Activated CD8-positive, alpha-beta T cell treated with anti-CD3 and anti-CD28 coated beads, Interleukin-2, amount 10 ng/mL, durations not matched to agents 7 days and 5 days (primary cell): ENCODE measurements around the gene CTU2. TPM values are rescaled to one million over a fixed set of nuclear protein-coding genes. Genes with fewer than 3 reads are reported as not detected.

Source experiments
- ATAC-seq: fragments of 150-1000 bp; cut with Tn5 transposase; one replicate; pipeline ENCODE4 v1.10.0; 2021; ENCODE audit warnings: moderate library complexity
- CTCF ChIA-PET: fragments of 350-600 bp; sonication (Branson Sonifier 250); formaldehyde crosslinking; loops from one replicate; lab custom pipeline; 2021; ENCODE audit warnings: antibody characterized with exemption; lab: Charles Lee
- POLR2A ChIA-PET: fragments of 350-600 bp; sonication (Branson Sonifier 250); formaldehyde crosslinking; loops from one replicate; lab custom pipeline; 2021; ENCODE audit warnings: antibody characterized with exemption; lab: Charles Lee
- DNase-seq: peaks from one replicate; pipeline ENCODE4 v3.0.0-alpha.2; 2020
- H3K27ac Mint-ChIP-seq: one replicate; pipeline ENCODE4 v1.8.0; 2021; ENCODE audit warnings: mild to moderate bottlenecking, mixed read lengths
- H3K27me3 Mint-ChIP-seq: one replicate; pipeline ENCODE4 v1.8.0; 2021; ENCODE audit warnings: low read depth, mixed read lengths
- H3K36me3 Mint-ChIP-seq: one replicate; pipeline ENCODE4 v1.8.0; 2021; ENCODE audit warnings: low read depth, mixed read lengths
- H3K4me1 Mint-ChIP-seq: one replicate; pipeline ENCODE4 v1.8.0; 2021; ENCODE audit warnings: low read depth, mixed read lengths
- H3K4me3 Mint-ChIP-seq: one replicate; pipeline ENCODE4 v1.8.0; 2021; ENCODE audit warnings: mild to moderate bottlenecking, mixed read lengths
- H3K9me3 Mint-ChIP-seq: one replicate; pipeline ENCODE4 v1.8.0; 2022; ENCODE audit warnings: mixed read lengths; ENCODE audit not compliant: insufficient read depth
- total RNA-seq, 2 experiments: library from RNA; stranded (reverse); gene quantifications; one replicate each; pipeline ENCODE4 v1.2.3, GENCODE V29; 2021

The CTU2 gene
- total RNA-seq, 2 experiments from 2014 or later = 27.5 to 29.2 TPM

- H3K4me3 Mint-ChIP-seq = no peak overlapping the region
- H3K27me3 Mint-ChIP-seq = no peaks in the 10 kb centered on the region
- ATAC-seq (peak; percentile 53), DNase-seq (peak; percentile 74)
- H3K4me1 Mint-ChIP-seq = peaks cover 32% of the 10 kb centered on the region
- H3K27ac Mint-ChIP-seq = no peak overlapping the region
- CTCF ChIA-PET = interaction anchor here (0.5 to 2.1 kb wide), 18 partner anchors 10 to 467 kb away, joined by 3 to 13 read pairs (median 3); partner anchors contain the start of gene PIEZO1
- H3K9me3 Mint-ChIP-seq = no peaks in the 10 kb centered on the region
- peaks cover 9% of the 10 kb centered on the region for H3K36me3 Mint-ChIP-seq
- POLR2A ChIA-PET = no interaction called here
Measured at GRCh38 chr16:88743693-88744576, 37.6 kb downstream of the CTU2 start.

DNA sequence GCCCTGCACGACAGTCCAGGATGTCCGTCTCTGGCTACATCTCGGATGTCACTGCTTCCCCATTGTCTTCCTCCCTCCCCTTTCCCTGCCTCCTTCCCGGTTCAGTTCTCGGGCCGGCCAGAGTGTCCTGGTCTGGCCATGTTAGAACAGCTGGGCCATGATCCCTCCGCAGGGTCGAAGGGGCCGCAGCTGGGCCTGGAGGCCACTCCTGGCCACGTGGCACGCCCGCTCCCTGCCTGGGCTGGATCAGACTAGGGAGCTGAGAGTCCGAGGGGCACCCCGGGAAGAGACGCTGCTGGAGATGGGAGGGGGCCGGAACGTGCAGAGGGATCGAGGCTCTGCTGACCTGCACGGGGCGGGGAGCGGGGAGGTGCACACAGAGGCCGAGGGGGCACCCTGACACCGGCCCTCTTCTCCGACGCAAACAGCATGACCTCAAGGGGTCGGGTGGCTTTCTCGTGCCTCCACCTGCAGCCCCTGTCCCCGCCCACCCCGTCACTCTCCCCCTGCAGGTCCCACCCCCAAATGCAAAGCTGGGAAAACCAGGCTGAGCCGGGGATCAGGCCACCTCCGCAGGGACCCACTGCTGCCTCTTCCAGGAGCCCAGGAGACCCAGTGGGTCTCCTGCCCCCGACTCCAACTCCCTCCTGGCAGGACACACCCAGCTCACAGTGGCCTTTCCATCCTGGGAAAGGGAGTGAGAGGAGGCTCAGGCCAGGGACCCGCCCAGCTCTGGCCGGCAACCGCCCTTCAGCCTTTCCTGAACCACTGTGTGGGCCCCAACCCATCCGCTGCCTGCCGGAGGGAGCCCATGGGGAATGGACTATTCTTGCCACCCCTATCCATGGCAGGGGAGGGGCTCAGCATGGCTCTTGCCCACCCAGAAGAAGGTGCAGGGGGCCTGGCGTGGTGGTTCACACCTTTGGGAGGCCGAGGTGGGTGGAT is 38.5 kb downstream of the CTU2 start:
- no peaks in the 10 kb centered on the region for H3K9me3 Mint-ChIP-seq
- POLR2A ChIA-PET = interaction anchor here (0.6 to 1.1 kb wide), 3 partner anchors 9 to 18 kb away, joined by 3 read pairs; no protein-coding TSS in a partner anchor
- ATAC-seq = no peak
- peak overlapping the region; percentile 93 for H3K27ac Mint-ChIP-seq
- CTCF ChIA-PET = interaction anchor here (1.0 to 2.2 kb wide), 4 partner anchors 36 to 113 kb away, joined by 3 to 6 read pairs (median 5); partner anchors contain the start of genes APRT, GALNS and TRAPPC2L
- no peaks in the 10 kb centered on the region for H3K27me3 Mint-ChIP-seq
- peak overlapping the region; percentile 58 for H3K4me3 Mint-ChIP-seq
- peaks cover 9% of the 10 kb centered on the region for H3K36me3 Mint-ChIP-seq
- no peak for DNase-seq
- peaks cover 32% of the 10 kb centered on the region for H3K4me1 Mint-ChIP-seq

DNA sequence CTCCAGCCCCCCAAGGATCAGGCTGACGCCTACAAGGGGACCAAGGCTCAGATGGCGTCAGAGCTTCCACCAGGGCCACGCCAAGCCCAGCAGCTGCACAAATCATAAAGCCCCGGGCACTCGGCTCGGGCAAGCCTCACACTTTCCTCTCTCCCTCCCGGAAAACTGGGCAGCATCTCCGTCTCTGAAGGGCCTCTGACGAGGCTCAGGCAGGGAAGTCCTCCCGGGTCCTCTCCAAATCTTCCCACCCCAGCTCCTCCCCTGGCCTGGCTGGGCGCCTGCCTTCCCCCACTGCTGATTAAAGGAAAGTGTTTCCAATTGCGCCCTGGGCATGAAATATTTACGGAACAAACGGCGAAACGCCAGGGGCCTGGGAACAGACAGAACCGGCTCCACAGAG is 40.2 kb downstream of the CTU2 start:
- peaks cover 32% of the 10 kb centered on the region for H3K4me1 Mint-ChIP-seq
- no peaks in the 10 kb centered on the region for H3K9me3 Mint-ChIP-seq
- no peaks in the 10 kb centered on the region for H3K27me3 Mint-ChIP-seq
- H3K36me3 Mint-ChIP-seq = peaks cover 7% of the 10 kb centered on the region
- no peak for ATAC-seq
- no peak overlapping the region for H3K4me3 Mint-ChIP-seq
- POLR2A ChIA-PET = interaction anchor here (0.8 kb wide), 1 partner anchor 20 kb away, joined by 3 read pairs; no protein-coding TSS in a partner anchor
- DNase-seq = no peak
- peak overlapping the region; percentile 93 for H3K27ac Mint-ChIP-seq
- CTCF ChIA-PET = interaction anchor here (1.1 to 2.2 kb wide), 3 partner anchors 10 to 41 kb away, joined by 3 to 9 read pairs (median 6); no protein-coding TSS in a partner anchor

DNA sequence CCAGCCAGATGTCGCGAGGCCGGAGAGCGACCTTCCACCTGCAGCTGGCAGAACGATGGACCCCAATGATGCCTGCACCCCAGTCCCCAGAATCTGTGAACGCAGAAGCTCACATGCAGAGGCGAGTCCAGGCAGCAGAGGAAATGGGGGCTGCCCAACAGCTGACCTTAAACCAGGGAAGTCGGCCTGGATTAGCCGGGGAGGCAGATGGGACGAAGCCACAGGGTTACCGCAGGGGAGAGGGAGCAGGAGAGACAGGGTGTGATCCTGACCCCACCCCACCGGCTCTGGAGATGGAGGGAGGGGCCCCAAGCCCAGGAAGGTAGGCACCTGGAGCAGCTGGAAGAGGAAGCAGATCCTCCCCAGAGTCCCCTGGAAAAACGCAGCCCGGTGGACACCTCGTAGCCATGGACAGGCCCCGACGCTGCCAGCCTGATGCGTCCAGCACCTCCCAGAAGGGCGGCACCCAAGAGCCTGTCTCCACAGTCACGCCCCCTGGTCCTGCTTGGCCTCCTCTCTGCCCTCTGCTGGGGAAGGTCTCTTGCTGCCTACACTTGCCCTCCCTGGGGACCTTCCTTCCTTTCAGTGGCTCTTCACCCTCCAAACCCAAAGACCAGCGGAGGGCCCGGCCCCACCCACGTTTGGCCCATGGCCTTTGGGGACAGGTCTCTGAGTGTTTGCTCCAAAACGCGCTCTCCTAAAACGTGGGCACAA is 41.4 kb downstream of the CTU2 start:
- ATAC-seq (peak; percentile 27), DNase-seq (peak; percentile 55)
- H3K36me3 Mint-ChIP-seq = peaks cover 9% of the 10 kb centered on the region
- no peaks in the 10 kb centered on the region for H3K27me3 Mint-ChIP-seq
- peaks cover 32% of the 10 kb centered on the region for H3K4me1 Mint-ChIP-seq
- no peak overlapping the region for H3K27ac Mint-ChIP-seq
- no peak overlapping the region for H3K4me3 Mint-ChIP-seq
- ChIA-PET CTCF (interaction anchor here (0.7 to 1.9 kb wide), 3 partner anchors 13 to 187 kb away, joined by 3 to 7 read pairs (median 3); no protein-coding TSS in a partner anchor), POLR2A (interaction anchor here (0.8 kb wide), 1 partner anchor 19 kb away, joined by 3 read pairs; no protein-coding TSS in a partner anchor)
- no peaks in the 10 kb centered on the region for H3K9me3 Mint-ChIP-seq

- POLR2A ChIA-PET = no interaction called here
Measured at GRCh38 chr16:88748364-88748763, 42.1 kb downstream of the CTU2 start.

GRCh38 chr16:88749358-88749757 is 43.1 kb downstream of the CTU2 start:
- CTCF ChIA-PET = interaction anchor here (1.9 kb wide), 1 partner anchor 31 kb away, joined by 7 read pairs; no protein-coding TSS in a partner anchor

More at GRCh38 chr16:88748364-88748763, 42.1 kb downstream of the CTU2 start:
- Mint-ChIP-seq H3K4me1 (peaks cover 29% of the 10 kb centered on the region), H3K27ac (no peak overlapping the region), H3K9me3 (no peaks in the 10 kb centered on the region), H3K36me3 (peaks cover 9% of the 10 kb centered on the region), H3K27me3 (no peaks in the 10 kb centered on the region), H3K4me3 (no peak overlapping the region)
- ATAC-seq = no peak
- CTCF ChIA-PET = interaction anchor here (1.0 to 1.9 kb wide), 2 partner anchors 12 to 32 kb away, joined by 3 to 7 read pairs; no protein-coding TSS in a partner anchor
- no peak for DNase-seq

GRCh38 chr16:88750854-88751253 is 44.6 kb downstream of the CTU2 start:
- no peak for ATAC-seq
- no peak overlapping the region for H3K27ac Mint-ChIP-seq
- no peak for DNase-seq
- no peak overlapping the region for H3K4me3 Mint-ChIP-seq
- peaks cover 14% of the 10 kb centered on the region for H3K4me1 Mint-ChIP-seq
- ChIA-PET POLR2A (no interaction called here), CTCF (no interaction called here)
- H3K27me3 Mint-ChIP-seq = no peaks in the 10 kb centered on the region
- peaks cover 9% of the 10 kb centered on the region for H3K36me3 Mint-ChIP-seq
- no peaks in the 10 kb centered on the region for H3K9me3 Mint-ChIP-seq

More at GRCh38 chr16:88749358-88749757, 43.1 kb downstream of the CTU2 start:
- Mint-ChIP-seq H3K9me3 (no peaks in the 10 kb centered on the region), H3K4me1 (peaks cover 22% of the 10 kb centered on the region), H3K27me3 (no peaks in the 10 kb centered on the region), H3K27ac (no peak overlapping the region), H3K36me3 (peaks cover 9% of the 10 kb centered on the region), H3K4me3 (no peak overlapping the region)
- DNase-seq = no peak
- no peak for ATAC-seq
- POLR2A ChIA-PET = no interaction called here

GRCh38 chr16:88752386-88753002 is 46.2 kb downstream of the CTU2 start:
- Mint-ChIP-seq H3K36me3 (peaks cover 7% of the 10 kb centered on the region), H3K4me3 (no peak overlapping the region), H3K27ac (no peak overlapping the region), H3K4me1 (peaks cover 6% of the 10 kb centered on the region), H3K9me3 (no peaks in the 10 kb centered on the region), H3K27me3 (no peaks in the 10 kb centered on the region)
- POLR2A ChIA-PET = no interaction called here
- DNase-seq = no peak
- ATAC-seq = no peak
- CTCF ChIA-PET = no interaction called here

DNA sequence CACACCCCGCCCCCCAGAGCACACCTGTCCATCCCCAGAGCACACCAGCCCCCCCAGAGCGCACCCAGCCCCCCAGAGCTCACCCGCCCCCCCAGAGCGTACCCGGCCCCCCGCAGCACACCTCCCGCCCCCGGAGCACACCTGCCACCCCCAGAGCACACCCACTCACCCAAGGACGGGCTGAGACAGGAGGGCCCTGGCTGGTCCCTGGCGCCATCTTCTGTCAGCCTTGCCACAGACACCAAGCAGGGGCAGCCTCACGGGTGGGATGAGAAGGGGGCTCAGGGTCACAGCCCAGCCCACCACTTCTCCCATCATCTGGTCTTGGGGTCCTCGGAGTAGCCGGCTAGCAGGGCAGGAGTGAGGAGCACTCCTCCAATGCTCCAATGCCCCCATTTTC is 46.9 kb downstream of the CTU2 start:
- DNase-seq (no peak), ATAC-seq (no peak)
- ChIA-PET POLR2A (interaction anchor here (1.0 kb wide), 1 partner anchor 8 kb away, joined by 3 read pairs; no protein-coding TSS in a partner anchor), CTCF (interaction anchor here (1.0 kb wide), 1 partner anchor 10 kb away, joined by 3 read pairs; no protein-coding TSS in a partner anchor)
- Mint-ChIP-seq H3K9me3 (no peaks in the 10 kb centered on the region), H3K27ac (no peak overlapping the region), H3K27me3 (no peaks in the 10 kb centered on the region), H3K36me3 (peaks cover 5% of the 10 kb centered on the region), H3K4me3 (no peak overlapping the region), H3K4me1 (peaks cover 10% of the 10 kb centered on the region)

GRCh38 chr16:88753602-88754001 is 47.3 kb downstream of the CTU2 start:
- POLR2A ChIA-PET = interaction anchor here (1.0 kb wide), 1 partner anchor 8 kb away, joined by 3 read pairs; no protein-coding TSS in a partner anchor
- no peak for ATAC-seq

More at GRCh38 chr16:88753602-88754001, 47.3 kb downstream of the CTU2 start:
- H3K27ac Mint-ChIP-seq = no peak overlapping the region
- H3K36me3 Mint-ChIP-seq = peaks cover 5% of the 10 kb centered on the region
- CTCF ChIA-PET = interaction anchor here (1.0 kb wide), 1 partner anchor 10 kb away, joined by 3 read pairs; no protein-coding TSS in a partner anchor
- no peaks in the 10 kb centered on the region for H3K27me3 Mint-ChIP-seq
- H3K4me1 Mint-ChIP-seq = peaks cover 14% of the 10 kb centered on the region
- no peak overlapping the region for H3K4me3 Mint-ChIP-seq
- H3K9me3 Mint-ChIP-seq = no peaks in the 10 kb centered on the region
- DNase-seq = no peak
